22Rv1 (cell line): ENCODE data around the gene RTP5.

Source experiments
- H3K27ac ChIP-seq: fragments of 450-650 bp; 2 replicates; pipeline ENCODE4 v1.5.1; 2017
- ZFX ChIP-seq: fragments of 450-650 bp; IDR thresholded peaks from 2 replicates; pipeline ENCODE4 v1.6.1; 2017; ENCODE audit warnings: antibody characterized with exemption, borderline replicate concordance
- TF ChIP-seq, protein P1 (sequence below): fragments of 450-650 bp; IDR thresholded peaks from 2 replicates; pipeline ENCODE4 v1.5.1; 2017; ENCODE audit warnings: mild to moderate bottlenecking

RTP5 gene

DNA sequence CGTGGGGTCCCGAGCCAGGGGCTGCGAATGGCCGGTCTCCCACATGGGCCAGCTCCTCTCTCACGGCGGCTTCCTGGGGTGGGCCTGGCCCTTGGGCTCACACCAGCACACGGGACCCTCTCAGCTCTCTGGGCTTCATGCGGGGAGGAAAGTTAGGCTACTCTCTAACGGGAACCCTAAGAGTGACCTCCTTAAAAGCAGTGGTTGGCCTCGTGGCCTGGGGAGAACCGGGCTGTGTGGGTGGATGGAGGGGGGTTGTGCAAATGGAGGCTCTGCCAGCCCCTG lies 25.8 kb downstream of the RTP5 start:
- H3K27ac ChIP-seq, result peak overlapping the region; percentile 81
- no peak for TF ChIP-seq ZFX
- TF ChIP-seq, protein P1, sequence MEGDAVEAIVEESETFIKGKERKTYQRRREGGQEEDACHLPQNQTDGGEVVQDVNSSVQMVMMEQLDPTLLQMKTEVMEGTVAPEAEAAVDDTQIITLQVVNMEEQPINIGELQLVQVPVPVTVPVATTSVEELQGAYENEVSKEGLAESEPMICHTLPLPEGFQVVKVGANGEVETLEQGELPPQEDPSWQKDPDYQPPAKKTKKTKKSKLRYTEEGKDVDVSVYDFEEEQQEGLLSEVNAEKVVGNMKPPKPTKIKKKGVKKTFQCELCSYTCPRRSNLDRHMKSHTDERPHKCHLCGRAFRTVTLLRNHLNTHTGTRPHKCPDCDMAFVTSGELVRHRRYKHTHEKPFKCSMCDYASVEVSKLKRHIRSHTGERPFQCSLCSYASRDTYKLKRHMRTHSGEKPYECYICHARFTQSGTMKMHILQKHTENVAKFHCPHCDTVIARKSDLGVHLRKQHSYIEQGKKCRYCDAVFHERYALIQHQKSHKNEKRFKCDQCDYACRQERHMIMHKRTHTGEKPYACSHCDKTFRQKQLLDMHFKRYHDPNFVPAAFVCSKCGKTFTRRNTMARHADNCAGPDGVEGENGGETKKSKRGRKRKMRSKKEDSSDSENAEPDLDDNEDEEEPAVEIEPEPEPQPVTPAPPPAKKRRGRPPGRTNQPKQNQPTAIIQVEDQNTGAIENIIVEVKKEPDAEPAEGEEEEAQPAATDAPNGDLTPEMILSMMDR, result no peak

DNA sequence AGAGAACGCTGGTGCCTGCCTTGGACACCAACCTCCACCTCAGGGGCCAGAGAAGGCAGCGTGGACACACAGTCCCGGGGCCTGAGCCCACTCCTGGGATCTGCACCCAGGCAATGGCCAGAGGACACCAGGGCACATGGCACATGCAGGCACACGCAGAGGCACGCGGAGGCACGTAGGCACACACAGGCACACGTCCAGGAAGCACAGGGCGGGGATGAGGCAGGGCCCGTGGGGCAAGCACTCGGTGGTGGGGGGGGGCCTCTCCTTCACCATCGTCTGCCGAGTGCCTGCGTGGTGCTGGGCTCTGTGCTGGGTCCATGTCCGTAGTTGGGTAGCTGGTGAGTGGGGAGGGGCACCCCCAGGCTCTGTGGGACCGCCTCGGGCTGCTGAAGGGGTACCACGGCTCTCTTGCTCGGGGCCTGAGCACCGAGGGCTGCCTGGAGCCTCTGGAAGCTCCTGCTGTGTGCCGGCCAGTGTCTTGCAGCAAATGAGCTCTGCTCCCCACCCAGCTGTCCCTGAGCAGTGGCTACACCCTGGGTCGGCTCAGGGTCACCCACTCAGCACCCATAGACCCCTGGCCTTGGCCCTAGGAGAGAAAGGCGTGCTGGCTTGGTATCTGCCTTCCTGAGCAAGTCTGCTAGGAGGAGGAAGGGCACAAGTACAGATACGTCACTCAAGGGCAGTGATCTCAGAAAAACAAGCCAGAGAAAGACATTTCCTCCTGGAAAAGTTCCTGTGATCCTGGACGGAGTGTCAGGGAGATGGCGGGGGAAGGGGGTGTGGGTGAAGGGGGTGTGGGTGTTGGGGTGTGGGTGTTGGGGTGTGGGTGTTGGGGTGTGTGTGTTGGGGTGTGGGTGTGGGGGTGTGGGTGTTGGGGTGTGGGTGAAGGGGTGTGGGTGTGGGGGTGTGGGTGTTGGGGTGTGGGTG lies 26.4 kb downstream of the RTP5 start:
- TF ChIP-seq, protein P1, result no peak
- no peak for TF ChIP-seq ZFX
- H3K27ac ChIP-seq, result peak overlapping the region; percentile 81

GRCh38 chr2:241896746-241897201 lies 27.2 kb downstream of the RTP5 start:
- TF ChIP-seq, protein P1, result no peak
- TF ChIP-seq ZFX, result no peak
- peak overlapping the region; percentile 23; the same call in 1 of the 2 replicates for H3K27ac ChIP-seq

- peak overlapping the region; percentile 23; the same call in 1 of the 2 replicates for H3K27ac ChIP-seq
These were observed 27.8 kb downstream of the RTP5 start for GRCh38 chr2:241897231-241897916.

GRCh38 chr2:241898463-241899270 lies 29.1 kb downstream of the RTP5 start:
- H3K27ac ChIP-seq, result no peak overlapping the region
- TF ChIP-seq, protein P1, result no peak
- TF ChIP-seq ZFX, result no peak

More at GRCh38 chr2:241897231-241897916, 27.8 kb downstream of the RTP5 start:
- TF ChIP-seq, protein P1, result no peak
- no peak for TF ChIP-seq ZFX

- H3K27ac ChIP-seq, result no peak overlapping the region
- no peak for TF ChIP-seq ZFX
- TF ChIP-seq, protein P1, result no peak
These were observed 30.9 kb downstream of the RTP5 start for GRCh38 chr2:241900251-241901017.
